ENCODE data around the gene NMUR1. TPM values are rescaled to one million over a fixed set of nuclear protein-coding genes. Genes with fewer than 3 reads are reported as not detected.
"Not testable (repeated sequence)": the region's sequence is repeated elsewhere in the genome, so short reads cannot be mapped to it uniquely, and the experiment has no call there.

The NMUR1 gene
- total RNA-seq, 2 donors from 2014 or later = 2.3 to 6.3 TPM

DNA sequence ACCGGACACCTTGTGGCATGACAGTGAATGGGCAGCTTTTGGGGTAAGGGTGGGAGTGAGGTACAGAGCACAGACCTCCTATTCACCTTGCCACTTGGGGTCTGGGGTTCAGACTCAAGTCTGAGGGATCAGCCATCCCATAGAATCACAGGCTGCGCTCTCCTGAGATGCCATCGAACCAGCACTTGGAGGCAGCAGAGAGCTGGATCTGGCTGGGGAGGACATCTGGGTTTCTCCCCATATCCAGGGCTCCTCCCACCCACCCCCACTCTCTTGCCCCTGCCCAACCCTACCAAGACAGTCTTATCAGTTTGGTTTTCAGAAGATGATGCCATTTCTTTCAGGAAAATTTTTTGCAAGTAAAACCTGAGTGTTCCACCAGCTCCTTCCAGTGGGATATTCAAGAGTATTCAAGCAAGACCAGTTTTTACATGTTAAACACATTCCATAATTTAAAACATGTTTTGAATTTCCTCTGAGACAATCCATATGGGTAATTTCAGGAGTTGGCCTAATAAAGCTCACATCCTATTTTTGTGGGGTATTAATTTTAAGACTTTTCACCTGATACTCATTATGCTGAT is 33.2 kb upstream of the NMUR1 start:
- H3K4me3 ChIP-seq = no peak overlapping the region
- DNase-seq = peak; percentile 41 to 52 (median 46)
- H3K36me3 ChIP-seq (replicated peaks in 1 of 2; ENCODE audit: insufficient read depth in 1 of 2, low read depth in 2 of 2) = no peaks in the 10 kb centered on the region
- peak; percentile 72 for ATAC-seq
- no peaks in the 10 kb centered on the region for H3K27me3 ChIP-seq
- H3K27ac ChIP-seq = no peak overlapping the region
- 11 to 15% methylated on average over 3 of the region's 3 CpGs for WGBS, 2 donors
- no peaks in the 10 kb centered on the region for H3K4me1 ChIP-seq
- TF ChIP-seq CTCF (IDR thresholded peaks at IDR 0.05) (peak; percentile 35 to 47 (median 40)), POLR2A (IDR thresholded peaks at IDR 0.05) (no peak)
- intact Hi-C loops (cut with DNase I) = no loop called here
- no peaks in the 10 kb centered on the region for H3K9me3 ChIP-seq

DNA sequence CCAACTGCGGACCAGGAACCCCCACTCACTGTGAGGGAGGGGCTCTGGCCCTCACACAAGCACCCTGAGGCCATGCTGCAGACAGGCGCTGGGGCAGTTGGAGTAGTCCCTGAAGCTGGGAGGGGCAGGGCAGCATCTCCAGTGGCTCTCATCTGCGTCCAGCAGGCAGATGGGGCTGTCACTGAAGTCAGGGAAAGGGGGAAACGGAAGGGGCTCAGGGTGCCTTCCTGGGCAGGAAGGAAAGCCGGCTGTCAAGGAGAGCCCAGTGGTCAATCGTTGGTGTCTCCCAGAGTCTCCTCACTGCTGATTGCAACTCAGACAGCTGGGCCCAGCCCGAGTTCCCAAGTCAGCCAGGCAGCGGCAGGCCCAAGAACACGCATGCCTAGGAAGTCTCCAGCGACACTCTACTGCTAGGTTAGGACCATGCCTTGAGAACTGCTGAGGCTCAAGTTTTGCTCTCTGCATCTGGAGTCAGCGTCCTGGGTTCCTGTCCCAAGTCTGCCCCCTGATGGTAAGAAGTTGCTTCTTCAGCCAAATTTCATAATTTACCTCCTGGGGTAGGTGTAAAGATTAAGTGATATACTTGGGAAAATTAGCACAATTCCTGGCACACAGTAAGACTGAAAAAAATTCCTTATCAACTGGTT is 27.4 kb upstream of the NMUR1 start:
- Histone ChIP-seq H3K4me1 (peaks cover 5% of the 10 kb centered on the region), H3K27me3 (no peaks in the 10 kb centered on the region), H3K4me3 (no peak overlapping the region), H3K27ac (peak overlapping the region in 1 of 4 donors; percentile 17), H3K36me3 (replicated peaks in 1 of 2; ENCODE audit: insufficient read depth in 1 of 2, low read depth in 2 of 2) (no peaks in the 10 kb centered on the region), H3K9me3 (peaks cover 0 to 1% (median 0%) of the 10 kb centered on the region in 3 donors)
- TF ChIP-seq POLR2A (IDR thresholded peaks at IDR 0.05) = no peak
- peak; percentile 21 to 88 (median 67) for TF ChIP-seq CTCF (IDR thresholded peaks at IDR 0.05)
- intact Hi-C loops (cut with DNase I) = loop anchor here (5.0 kb wide), 1 partner anchor 75 kb away; no protein-coding TSS in a partner anchor
- 29 to 74% methylated on average over 6 to 10 of the region's 11 CpGs for WGBS, 2 donors
- DNase-seq = peak; percentile 60 to 85 (median 68)
- ATAC-seq = peak; percentile 93

- Histone ChIP-seq H3K4me3 (no peak overlapping the region), H3K27ac (peak overlapping the region in 1 of 4 donors; percentile 17), H3K4me1 (peaks cover 5% of the 10 kb centered on the region), H3K9me3 (peaks cover 0 to 4% (median 0%) of the 10 kb centered on the region in 3 donors), H3K36me3 (replicated peaks in 1 of 2; ENCODE audit: insufficient read depth in 1 of 2, low read depth in 2 of 2) (no peaks in the 10 kb centered on the region), H3K27me3 (no peaks in the 10 kb centered on the region)
- DNase-seq (no peak), ATAC-seq (no peak)
- WGBS, 2 donors = 76 to 90% methylated on average over 4 to 7 of the region's 7 CpGs
- TF ChIP-seq CTCF (IDR thresholded peaks at IDR 0.05) (no peak), POLR2A (IDR thresholded peaks at IDR 0.05) (no peak)
- intact Hi-C loops (cut with DNase I) = loop anchor here (5.0 kb wide), 1 partner anchor 75 kb away; no protein-coding TSS in a partner anchor
Measured at GRCh38 chr2:231556981-231557380, 26.7 kb upstream of the NMUR1 start.

GRCh38 chr2:231556496-231556895 is 26.3 kb upstream of the NMUR1 start:
- H3K27ac ChIP-seq; ATAC-seq; H3K9me3 ChIP-seq; H3K4me1 ChIP-seq; DNase-seq; H3K4me3 ChIP-seq; H3K27me3 ChIP-seq; H3K36me3 ChIP-seq (replicated peaks in 1 of 2; ENCODE audit: insufficient read depth in 1 of 2, low read depth in 2 of 2): not testable (repeated sequence)
- intact Hi-C loops (cut with DNase I) = loop anchor here (5.0 kb wide), 1 partner anchor 74 kb away; no protein-coding TSS in a partner anchor
- WGBS, 2 donors = 88 to 99% methylated on average over 8 of the region's 8 CpGs

- Histone ChIP-seq H3K27me3 (no peaks in the 10 kb centered on the region), H3K4me3 (no peak overlapping the region), H3K36me3 (replicated peaks in 1 of 2; ENCODE audit: insufficient read depth in 1 of 2, low read depth in 2 of 2) (no peaks in the 10 kb centered on the region), H3K4me1 (peaks cover 5% of the 10 kb centered on the region), H3K27ac (peak overlapping the region in 1 of 4 donors; percentile 36), H3K9me3 (peaks cover 0 to 4% (median 0%) of the 10 kb centered on the region in 3 donors)
- TF ChIP-seq CTCF (IDR thresholded peaks at IDR 0.05) (no peak), POLR2A (IDR thresholded peaks at IDR 0.05) (no peak)
- DNase-seq (peak in 3 of 4 donors; percentile 30 to 50 (median 40)), ATAC-seq (no peak)
- WGBS, 2 donors = 66 to 79% methylated on average over 14 of the region's 14 CpGs
- intact Hi-C loops (cut with DNase I) = loop anchor here (5.0 kb wide), 1 partner anchor 73 kb away; no protein-coding TSS in a partner anchor
Measured at GRCh38 chr2:231554748-231555545, 24.7 kb upstream of the NMUR1 start.

All from body of pancreas (tissue), 4 donors.